Stimulated activated CD4-positive, alpha-beta T cell treated with anti-CD3 and anti-CD28 coated beads, Interleukin-12 subunit alpha, Interleukin-12 subunit beta, amount 100 ng/mL, for 24 hours (primary cell): ENCODE measurements around the gene PLD5.
"Not testable (repeated sequence)": the region's sequence is repeated elsewhere in the genome, so short reads cannot be mapped to it uniquely, and the experiment has no call there.

Experiments used
- DNase-seq, 2 experiments: peaks; one replicate each; pipeline ENCODE4 v3.0.0-alpha.2; 2020; ENCODE audit warnings: low read depth in 2 of 2

Gene PLD5

GRCh38 chr1:242489545-242489944 is 35.0 kb downstream of the PLD5 start:
- DNase-seq = no peak

- DNase-seq = no peak
These were observed 46.6 kb downstream of the PLD5 start for GRCh38 chr1:242477944-242478343.

- DNase-seq = no peak
These were observed 53.7 kb downstream of the PLD5 start for GRCh38 chr1:242470774-242471173.

- DNase-seq = no peak
These were observed 55.7 kb downstream of the PLD5 start for GRCh38 chr1:242468784-242469183.

GRCh38 chr1:242467556-242468145 is 56.8 kb downstream of the PLD5 start:
- DNase-seq = peak in 1 of 2 experiments; percentile 3

- DNase-seq = no peak
These were observed 61.6 kb downstream of the PLD5 start for GRCh38 chr1:242462867-242463266.

- not testable (repeated sequence) for DNase-seq
These were observed 64.8 kb downstream of the PLD5 start for GRCh38 chr1:242459740-242460139.

GRCh38 chr1:242456726-242457269 is 67.7 kb downstream of the PLD5 start:
- DNase-seq = no peak

- no peak for DNase-seq
These were observed 69.5 kb downstream of the PLD5 start for GRCh38 chr1:242455052-242455361.

GRCh38 chr1:242454262-242455051 is 70.0 kb downstream of the PLD5 start:
- no peak for DNase-seq

- no peak for DNase-seq
These were observed 71.9 kb downstream of the PLD5 start for GRCh38 chr1:242452573-242452972.

GRCh38 chr1:242449661-242450060 is 74.8 kb downstream of the PLD5 start:
- no peak for DNase-seq

GRCh38 chr1:242448910-242449645 is 75.4 kb downstream of the PLD5 start:
- no peak for DNase-seq

GRCh38 chr1:242447689-242448088 is 76.8 kb downstream of the PLD5 start:
- DNase-seq = no peak

GRCh38 chr1:242440757-242441156 is 83.7 kb downstream of the PLD5 start:
- DNase-seq = no peak

- DNase-seq = no peak
These were observed 89.3 kb downstream of the PLD5 start for GRCh38 chr1:242435200-242435599.

GRCh38 chr1:242432491-242433095 is 91.9 kb downstream of the PLD5 start:
- DNase-seq = no peak

GRCh38 chr1:242431786-242432185 is 92.7 kb downstream of the PLD5 start:
- no peak for DNase-seq

GRCh38 chr1:242430956-242431355 is 93.5 kb downstream of the PLD5 start:
- no peak for DNase-seq

- no peak for DNase-seq
These were observed 95.9 kb downstream of the PLD5 start for GRCh38 chr1:242428399-242429190.

- no peak for DNase-seq
These were observed 97.0 kb downstream of the PLD5 start for GRCh38 chr1:242427519-242427918.
